ENCODE data around the gene CLEC4D.

The CLEC4D gene

GRCh38 chr12:8547645-8548044, 34.3 kb downstream of the CLEC4D start:
- ChIA-PET CTCF (no interaction called here), POLR2A (no interaction called here)
- TF ChIP-seq FOXM1 (IDR thresholded peaks at IDR 0.05; ENCODE audit: borderline replicate concordance), result no peak
- TF ChIP-seq HDGF (IDR thresholded peaks at IDR 0.05; ENCODE audit: borderline replicate concordance), result no peak
- no peak for TF ChIP-seq ARNT (IDR thresholded peaks at IDR 0.05)
- no peak for TF ChIP-seq LEF1 (IDR thresholded peaks at IDR 0.05; ENCODE audit: borderline replicate concordance)
- no peak for TF ChIP-seq ZNF384 (IDR thresholded peaks at IDR 0.05)
- no peak for TF ChIP-seq SP1 (IDR thresholded peaks at IDR 0.05)
- TF ChIP-seq PKNOX1 (IDR thresholded peaks at IDR 0.05), result no peak
- TF ChIP-seq L3MBTL2 (conservative IDR thresholded peaks at IDR 0.05), result no peak
- no peak for TF ChIP-seq FOXK2 (IDR thresholded peaks at IDR 0.05)
- TF ChIP-seq TARDBP (IDR thresholded peaks at IDR 0.05), result no peak
- TF ChIP-seq FOXA1 (IDR thresholded peaks at IDR 0.05), result no peak
- TF ChIP-seq CTBP1 (IDR thresholded peaks at IDR 0.05; ENCODE audit: borderline replicate concordance), result no peak
- no peak for TF ChIP-seq ELF4 (IDR thresholded peaks at IDR 0.05)
- no peak for TF ChIP-seq BHLHE40 (IDR thresholded peaks at IDR 0.05; ENCODE audit: borderline replicate concordance)
- no peak for DNase-seq (ENCODE audit: extremely low spot score)

- ChIA-PET CTCF (no interaction called here), POLR2A (no interaction called here)
- no peak for DNase-seq (ENCODE audit: extremely low spot score)
- TF ChIP-seq ELF4 (IDR thresholded peaks at IDR 0.05) (no peak), SP1 (IDR thresholded peaks at IDR 0.05) (no peak), PKNOX1 (IDR thresholded peaks at IDR 0.05) (no peak), L3MBTL2 (conservative IDR thresholded peaks at IDR 0.05) (no peak), NFRKB (IDR thresholded peaks at IDR 0.05) (no peak), FOXA1 (IDR thresholded peaks at IDR 0.05) (no peak), HDGF (IDR thresholded peaks at IDR 0.05; ENCODE audit: borderline replicate concordance) (no peak), BHLHE40 (IDR thresholded peaks at IDR 0.05; ENCODE audit: borderline replicate concordance) (no peak), FOXM1 (IDR thresholded peaks at IDR 0.05; ENCODE audit: borderline replicate concordance) (no peak), CTBP1 (IDR thresholded peaks at IDR 0.05; ENCODE audit: borderline replicate concordance) (no peak), SUZ12 (IDR thresholded peaks at IDR 0.05) (no peak), ZNF384 (IDR thresholded peaks at IDR 0.05) (no peak), TARDBP (IDR thresholded peaks at IDR 0.05) (no peak), LEF1 (IDR thresholded peaks at IDR 0.05; ENCODE audit: borderline replicate concordance) (no peak), FOXK2 (IDR thresholded peaks at IDR 0.05) (no peak), ARNT (IDR thresholded peaks at IDR 0.05) (no peak)
These were observed 34.9 kb downstream of the CLEC4D start for GRCh38 chr12:8548192-8548591.

DNA sequence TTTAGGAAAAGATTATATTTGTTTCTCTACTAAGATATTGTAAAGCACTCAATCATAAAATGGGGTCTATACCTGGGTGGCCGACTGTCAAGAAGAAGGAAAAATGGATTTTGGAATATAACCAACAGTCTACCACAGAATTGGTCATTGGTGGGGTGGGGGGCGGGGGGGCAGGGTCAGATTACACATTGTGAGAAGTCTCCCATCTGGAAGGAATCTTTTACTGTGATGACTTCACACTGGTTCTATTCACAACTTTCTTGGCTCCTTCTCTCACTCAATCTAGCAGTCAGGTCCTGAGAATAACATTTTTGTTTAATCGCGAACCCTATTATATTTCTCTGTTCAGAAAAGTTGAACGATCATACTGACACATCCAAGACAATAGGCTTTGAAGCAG, 36.1 kb downstream of the CLEC4D start:
- CTCF ChIA-PET, result no interaction called here

GRCh38 chr12:8553088-8553627, 39.9 kb downstream of the CLEC4D start:
- TF ChIP-seq FOXK2 (IDR thresholded peaks at IDR 0.05) (no peak), CTBP1 (IDR thresholded peaks at IDR 0.05; ENCODE audit: borderline replicate concordance) (no peak), BHLHE40 (IDR thresholded peaks at IDR 0.05; ENCODE audit: borderline replicate concordance) (no peak), ZNF384 (IDR thresholded peaks at IDR 0.05) (no peak), HDGF (IDR thresholded peaks at IDR 0.05; ENCODE audit: borderline replicate concordance) (no peak), ARNT (IDR thresholded peaks at IDR 0.05) (no peak)
- DNase-seq (ENCODE audit: extremely low spot score), result no peak
- CTCF ChIA-PET, result interaction anchor here (1.0 kb wide), 1 partner anchor 9 kb away, joined by 5 read pairs; no protein-coding TSS in a partner anchor
- POLR2A ChIA-PET, result no interaction called here

More for the DNA sequence above, 36.1 kb downstream of the CLEC4D start:
- no peak for DNase-seq (ENCODE audit: extremely low spot score)
- POLR2A ChIA-PET, result no interaction called here
- TF ChIP-seq L3MBTL2 (conservative IDR thresholded peaks at IDR 0.05) (no peak), TARDBP (IDR thresholded peaks at IDR 0.05) (no peak), ELF4 (IDR thresholded peaks at IDR 0.05) (no peak), HDGF (IDR thresholded peaks at IDR 0.05; ENCODE audit: borderline replicate concordance) (no peak)

- TF ChIP-seq L3MBTL2 (conservative IDR thresholded peaks at IDR 0.05), result no peak
- no peak for TF ChIP-seq BHLHE40 (IDR thresholded peaks at IDR 0.05; ENCODE audit: borderline replicate concordance)
- no peak for TF ChIP-seq CTBP1 (IDR thresholded peaks at IDR 0.05; ENCODE audit: borderline replicate concordance)
- no peak for TF ChIP-seq PKNOX1 (IDR thresholded peaks at IDR 0.05)
- TF ChIP-seq ARNT (IDR thresholded peaks at IDR 0.05), result no peak
- no peak for TF ChIP-seq HDGF (IDR thresholded peaks at IDR 0.05; ENCODE audit: borderline replicate concordance)
- TF ChIP-seq TARDBP (IDR thresholded peaks at IDR 0.05), result no peak
- TF ChIP-seq FOXA1 (IDR thresholded peaks at IDR 0.05), result no peak
- TF ChIP-seq SP1 (IDR thresholded peaks at IDR 0.05), result no peak
- TF ChIP-seq ZNF384 (IDR thresholded peaks at IDR 0.05), result no peak
- no peak for TF ChIP-seq FOXK2 (IDR thresholded peaks at IDR 0.05)
- TF ChIP-seq NFRKB (IDR thresholded peaks at IDR 0.05), result no peak
- no peak for TF ChIP-seq LEF1 (IDR thresholded peaks at IDR 0.05; ENCODE audit: borderline replicate concordance)
- no peak for TF ChIP-seq FOXM1 (IDR thresholded peaks at IDR 0.05; ENCODE audit: borderline replicate concordance)
- no peak for TF ChIP-seq SUZ12 (IDR thresholded peaks at IDR 0.05)
- POLR2A ChIA-PET, result no interaction called here
- DNase-seq (ENCODE audit: extremely low spot score), result no peak
- CTCF ChIA-PET, result no interaction called here
These were observed 41.3 kb downstream of the CLEC4D start for GRCh38 chr12:8554451-8555195.
